Upper lobe of left lung (tissue), 4 donors: ENCODE results near the gene MTAP.

Experiments
- EP300 ChIP-seq, 4 donors: sonication (generic); formaldehyde crosslinking; IDR thresholded peaks; one replicate each; pipeline ENCODE4 v1.5.1; 2017; ENCODE audit warnings: antibody characterized with exemption in 4 of 4, control low read depth in 2 of 4
- POLR2AphosphoS5 ChIP-seq, 2 donors: sonication (generic); formaldehyde crosslinking; IDR thresholded peaks; one replicate each; pipeline ENCODE4 v1.5.1; 2017; ENCODE audit warnings: antibody characterized with exemption in 2 of 2
- TF ChIP-seq, protein P1 (sequence below), 6 experiments: fragments of 450-650 bp in 4 of 6; fragments of 200-600 bp in 2 of 6; sonication (generic) in 2 of 6; IDR thresholded peaks; one replicate each; pipeline ENCODE4 v1.5.1; 2016 to 2019; ENCODE audit warnings: antibody characterized with exemption in 6 of 6

DNA sequence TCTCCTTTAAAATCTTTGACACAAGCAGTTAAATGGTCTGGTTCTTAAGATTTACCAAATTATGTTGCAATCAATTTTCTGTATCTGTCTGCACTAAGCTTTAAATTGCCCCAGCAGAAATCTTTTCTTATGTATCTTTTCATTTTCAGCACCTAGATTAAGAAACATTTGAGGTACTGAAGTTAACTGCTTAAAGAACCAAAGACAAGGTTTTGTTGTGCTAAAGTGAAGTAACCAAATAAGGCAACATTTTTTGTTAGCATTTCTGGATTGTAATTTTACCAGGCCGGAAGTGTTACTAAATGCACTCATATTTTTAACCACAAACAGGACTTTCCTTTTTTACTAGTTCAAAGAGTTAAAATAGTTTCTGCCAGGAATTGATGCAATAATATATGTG is 24.1 kb upstream of the MTAP start:
- no peak for TF ChIP-seq EP300 (IDR thresholded peaks at IDR 0.05)
- TF ChIP-seq, protein P1, sequence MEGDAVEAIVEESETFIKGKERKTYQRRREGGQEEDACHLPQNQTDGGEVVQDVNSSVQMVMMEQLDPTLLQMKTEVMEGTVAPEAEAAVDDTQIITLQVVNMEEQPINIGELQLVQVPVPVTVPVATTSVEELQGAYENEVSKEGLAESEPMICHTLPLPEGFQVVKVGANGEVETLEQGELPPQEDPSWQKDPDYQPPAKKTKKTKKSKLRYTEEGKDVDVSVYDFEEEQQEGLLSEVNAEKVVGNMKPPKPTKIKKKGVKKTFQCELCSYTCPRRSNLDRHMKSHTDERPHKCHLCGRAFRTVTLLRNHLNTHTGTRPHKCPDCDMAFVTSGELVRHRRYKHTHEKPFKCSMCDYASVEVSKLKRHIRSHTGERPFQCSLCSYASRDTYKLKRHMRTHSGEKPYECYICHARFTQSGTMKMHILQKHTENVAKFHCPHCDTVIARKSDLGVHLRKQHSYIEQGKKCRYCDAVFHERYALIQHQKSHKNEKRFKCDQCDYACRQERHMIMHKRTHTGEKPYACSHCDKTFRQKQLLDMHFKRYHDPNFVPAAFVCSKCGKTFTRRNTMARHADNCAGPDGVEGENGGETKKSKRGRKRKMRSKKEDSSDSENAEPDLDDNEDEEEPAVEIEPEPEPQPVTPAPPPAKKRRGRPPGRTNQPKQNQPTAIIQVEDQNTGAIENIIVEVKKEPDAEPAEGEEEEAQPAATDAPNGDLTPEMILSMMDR (IDR thresholded peaks at IDR 0.05): no peak
- TF ChIP-seq POLR2AphosphoS5 (IDR thresholded peaks at IDR 0.05): no peak
